Progenitor cell of endocrine pancreas (in vitro differentiated cells): Measurements from ENCODE around the gene B4GALT6. TPM values are rescaled to one million over a fixed set of nuclear protein-coding genes. Genes with fewer than 3 reads are reported as not detected.

ENCODE experiments used
- DNase-seq: peaks from one replicate; pipeline ENCODE4 v3.0.0; 2021; ENCODE audit warnings: low spot score; ENCODE audit not compliant: unreplicated experiment
- H3K27ac Mint-ChIP-seq: 2 replicates; pipeline ENCODE4 v1.8.0; 2021; ENCODE audit warnings: mild to moderate bottlenecking, moderate library complexity, mixed read lengths
- H3K27me3 Mint-ChIP-seq: 2 replicates; pipeline ENCODE4 v1.8.0; 2021; ENCODE audit warnings: mixed read lengths
- H3K36me3 Mint-ChIP-seq: 2 replicates; pipeline ENCODE4 v1.8.0; 2022; ENCODE audit warnings: mixed read lengths; ENCODE audit not compliant: insufficient read depth
- H3K4me1 Mint-ChIP-seq: 2 replicates; pipeline ENCODE4 v1.8.0; 2021; ENCODE audit warnings: low read depth, mixed read lengths
- H3K4me3 Mint-ChIP-seq: 2 replicates; pipeline ENCODE4 v1.8.0; 2021; ENCODE audit warnings: low read depth, mild to moderate bottlenecking, moderate library complexity, mixed read lengths
- H3K9me3 Mint-ChIP-seq: 2 replicates; pipeline ENCODE4 v1.8.0; 2021; ENCODE audit warnings: low read depth, mixed read lengths
- total RNA-seq: library from RNA; stranded (reverse); gene quantifications from 2 replicates; pipeline ENCODE4 v1.2.1, GENCODE V29; 2021
- TF ChIP-seq, protein P1 (sequence below): fragments of 200-600 bp; sonication (generic); IDR thresholded peaks from one replicate; pipeline ENCODE4 v1.5.0; 2021; ENCODE audit warnings: antibody characterized with exemption, mild to moderate bottlenecking; ENCODE audit not compliant: unreplicated experiment

B4GALT6 gene
- total RNA-seq, 1 donor from 2014 or later = 32.2 TPM

DNA sequence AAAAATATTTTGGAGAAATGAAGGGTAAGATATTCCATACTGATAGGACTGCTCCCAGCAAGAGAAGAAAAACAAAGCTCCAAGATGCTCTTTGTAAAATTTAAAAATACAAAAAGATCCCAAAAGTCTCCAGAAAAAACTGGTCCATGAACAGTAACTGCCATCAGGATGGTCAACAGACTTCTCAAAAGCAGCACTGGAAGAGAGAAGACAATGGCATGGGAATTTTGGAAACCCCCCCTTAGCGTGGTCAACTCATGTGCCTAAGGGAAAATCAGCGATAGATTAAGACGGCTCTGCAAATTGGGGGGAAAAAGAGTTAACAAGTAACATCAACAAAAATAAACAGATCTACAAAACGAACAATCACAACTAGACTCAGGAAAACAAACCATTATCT, 23.6 kb downstream of the B4GALT6 start:
- TF ChIP-seq, protein P1, sequence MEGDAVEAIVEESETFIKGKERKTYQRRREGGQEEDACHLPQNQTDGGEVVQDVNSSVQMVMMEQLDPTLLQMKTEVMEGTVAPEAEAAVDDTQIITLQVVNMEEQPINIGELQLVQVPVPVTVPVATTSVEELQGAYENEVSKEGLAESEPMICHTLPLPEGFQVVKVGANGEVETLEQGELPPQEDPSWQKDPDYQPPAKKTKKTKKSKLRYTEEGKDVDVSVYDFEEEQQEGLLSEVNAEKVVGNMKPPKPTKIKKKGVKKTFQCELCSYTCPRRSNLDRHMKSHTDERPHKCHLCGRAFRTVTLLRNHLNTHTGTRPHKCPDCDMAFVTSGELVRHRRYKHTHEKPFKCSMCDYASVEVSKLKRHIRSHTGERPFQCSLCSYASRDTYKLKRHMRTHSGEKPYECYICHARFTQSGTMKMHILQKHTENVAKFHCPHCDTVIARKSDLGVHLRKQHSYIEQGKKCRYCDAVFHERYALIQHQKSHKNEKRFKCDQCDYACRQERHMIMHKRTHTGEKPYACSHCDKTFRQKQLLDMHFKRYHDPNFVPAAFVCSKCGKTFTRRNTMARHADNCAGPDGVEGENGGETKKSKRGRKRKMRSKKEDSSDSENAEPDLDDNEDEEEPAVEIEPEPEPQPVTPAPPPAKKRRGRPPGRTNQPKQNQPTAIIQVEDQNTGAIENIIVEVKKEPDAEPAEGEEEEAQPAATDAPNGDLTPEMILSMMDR = no peak
- Mint-ChIP-seq H3K4me1 (peaks cover 20% of the 10 kb centered on the region), H3K27ac (no peak overlapping the region), H3K36me3 (peaks cover 32% of the 10 kb centered on the region), H3K27me3 (no peaks in the 10 kb centered on the region), H3K4me3 (no peak overlapping the region), H3K9me3 (peaks cover 14% of the 10 kb centered on the region)
- no peak for DNase-seq

DNA sequence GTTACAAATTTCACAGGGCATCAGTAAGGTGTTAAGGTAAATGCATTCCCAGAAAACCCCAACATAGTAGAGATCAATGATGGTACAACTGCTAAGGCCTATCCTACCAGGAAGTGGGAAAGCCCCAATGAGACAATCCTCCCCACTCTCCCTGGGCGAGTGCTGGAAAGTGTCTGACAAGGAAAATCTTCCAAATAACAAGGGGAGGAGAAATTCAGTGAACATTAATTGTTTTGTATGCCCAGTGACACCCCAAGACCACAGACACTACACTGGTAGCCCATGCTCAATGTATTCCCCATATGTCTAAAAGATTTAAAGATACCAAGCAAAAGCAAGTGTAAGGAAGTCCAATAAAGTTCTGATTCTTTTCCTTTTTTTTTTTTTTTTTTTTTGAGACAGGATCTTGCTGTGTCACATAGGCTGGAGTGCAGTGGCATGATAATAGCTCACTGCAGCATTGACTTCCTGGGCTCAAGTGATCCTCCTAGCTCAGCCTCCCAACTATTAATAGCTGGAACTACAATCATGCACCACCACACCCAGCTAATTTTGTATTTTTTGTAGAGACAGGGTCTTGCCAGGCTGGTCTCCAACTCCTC, 24.7 kb downstream of the B4GALT6 start:
- TF ChIP-seq, protein P1 = no peak
- Mint-ChIP-seq H3K9me3 (peaks cover 14% of the 10 kb centered on the region), H3K27ac (no peak overlapping the region), H3K4me1 (peaks cover 24% of the 10 kb centered on the region), H3K4me3 (no peak overlapping the region), H3K27me3 (no peaks in the 10 kb centered on the region), H3K36me3 (peaks cover 29% of the 10 kb centered on the region)
- DNase-seq = no peak

GRCh38 chr18:31658670-31659575, 25.5 kb downstream of the B4GALT6 start:
- Mint-ChIP-seq H3K4me1 (peaks cover 24% of the 10 kb centered on the region), H3K36me3 (peaks cover 23% of the 10 kb centered on the region), H3K27me3 (no peaks in the 10 kb centered on the region), H3K27ac (no peak overlapping the region), H3K4me3 (no peak overlapping the region), H3K9me3 (peaks cover 14% of the 10 kb centered on the region)
- no peak for DNase-seq
- TF ChIP-seq, protein P1 = no peak

- TF ChIP-seq, protein P1 = no peak
- Mint-ChIP-seq H3K27me3 (no peaks in the 10 kb centered on the region), H3K27ac (peak overlapping the region; percentile 29), H3K36me3 (peaks cover 26% of the 10 kb centered on the region), H3K9me3 (peaks cover 14% of the 10 kb centered on the region), H3K4me1 (peaks cover 28% of the 10 kb centered on the region), H3K4me3 (no peak overlapping the region)
- no peak for DNase-seq
Measured at GRCh38 chr18:31657823-31658669, 26.3 kb downstream of the B4GALT6 start.

DNA sequence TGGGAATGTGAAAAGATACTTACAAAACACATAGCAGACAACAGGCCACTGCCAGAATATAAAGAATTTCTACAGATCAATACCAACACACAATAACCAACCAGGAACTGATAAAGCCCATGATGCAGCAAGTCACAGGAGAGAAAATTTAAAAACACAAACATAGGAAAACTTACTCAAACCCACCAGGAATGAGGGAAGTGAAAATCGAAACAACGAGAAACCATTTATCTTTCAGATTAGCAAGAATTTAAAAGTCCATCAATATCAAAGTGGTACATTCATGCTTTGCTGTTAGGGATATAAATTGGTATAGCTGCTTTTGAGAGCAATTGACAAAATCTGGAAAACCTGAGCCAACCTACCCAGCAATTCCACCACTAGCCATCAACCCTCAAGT, 27.6 kb downstream of the B4GALT6 start:
- Mint-ChIP-seq H3K9me3 (peaks cover 14% of the 10 kb centered on the region), H3K27ac (peak overlapping the region; percentile 3)

More for the DNA sequence above, 27.6 kb downstream of the B4GALT6 start:
- H3K27me3 Mint-ChIP-seq = no peaks in the 10 kb centered on the region
- H3K36me3 Mint-ChIP-seq = peaks cover 33% of the 10 kb centered on the region
- DNase-seq = no peak
- H3K4me1 Mint-ChIP-seq = peaks cover 29% of the 10 kb centered on the region
- TF ChIP-seq, protein P1 = no peak
- H3K4me3 Mint-ChIP-seq = peak overlapping the region; percentile 16
